Trophoblast cell (in vitro differentiated cells and primary cell): ENCODE results near the gene CLIC3.

ENCODE experiments used
- DNase-seq, 2 donors: peaks; one replicate each; pipeline ENCODE4 v3.0.0-alpha.2; 2016
- H2AFZ ChIP-seq: 2 replicates; pipeline ENCODE4 v1.6.1; 2013; ENCODE audit warnings: low read length, moderate library complexity, mild to moderate bottlenecking; ENCODE audit not compliant: insufficient read depth, poor library complexity
- H2AK5ac ChIP-seq: 2 replicates; pipeline ENCODE4 v1.6.1; 2013; ENCODE audit warnings: mild to moderate bottlenecking, low read length
- H2BK120ac ChIP-seq: 2 replicates; pipeline ENCODE4 v1.6.1; 2013; ENCODE audit warnings: low read length, mild to moderate bottlenecking, moderate library complexity; ENCODE audit not compliant: insufficient read depth, poor library complexity
- H2BK12ac ChIP-seq: 2 replicates; pipeline ENCODE4 v1.6.1; 2013; ENCODE audit warnings: mild to moderate bottlenecking, low read length, moderate library complexity
- H2BK5ac ChIP-seq: 2 replicates; pipeline ENCODE4 v1.6.1; 2013; ENCODE audit warnings: low read length, low read depth, moderate library complexity, mild to moderate bottlenecking; ENCODE audit not compliant: poor library complexity
- H3K14ac ChIP-seq: 2 replicates; pipeline ENCODE4 v1.6.1; 2013; ENCODE audit warnings: mild to moderate bottlenecking, low read length
- H3K18ac ChIP-seq: 2 replicates; pipeline ENCODE4 v1.6.1; 2013; ENCODE audit warnings: mild to moderate bottlenecking, low read length
- H3K23ac ChIP-seq: 2 replicates; pipeline ENCODE4 v1.6.1; 2013; ENCODE audit warnings: low read length
- H3K27ac ChIP-seq: 2 replicates; pipeline ENCODE4 v1.5.1; 2013; ENCODE audit warnings: low read depth, mild to moderate bottlenecking, inconsistent platforms, low read length, moderate library complexity
- H3K27me3 ChIP-seq: 2 replicates; pipeline ENCODE4 v1.6.1; 2013; ENCODE audit warnings: inconsistent platforms, mild to moderate bottlenecking, low read length, moderate library complexity; ENCODE audit not compliant: insufficient read depth
- H3K36me3 ChIP-seq, 2 experiments: 1 replicate in 1 of 2; 2 replicates in 1 of 2; pipeline ENCODE4 v1.6.1; 2013; ENCODE audit warnings: low read length in 2 of 2, mild to moderate bottlenecking in 2 of 2, moderate library complexity in 1 of 2; ENCODE audit not compliant: insufficient read depth in 2 of 2, control insufficient read depth in 1 of 2
- H3K4ac ChIP-seq: 2 replicates; pipeline ENCODE4 v1.6.1; 2013; ENCODE audit warnings: low read depth, mild to moderate bottlenecking, low read length, moderate library complexity
- H3K4me1 ChIP-seq, 2 experiments: 1 replicate in 1 of 2; 2 replicates in 1 of 2; pipeline ENCODE4 v1.6.1; 2013; ENCODE audit warnings: low read length in 2 of 2, mild to moderate bottlenecking in 2 of 2, moderate library complexity in 1 of 2; ENCODE audit not compliant: insufficient read depth in 2 of 2, control insufficient read depth in 1 of 2
- H3K4me2 ChIP-seq: 2 replicates; pipeline ENCODE4 v1.6.1; 2013; ENCODE audit warnings: inconsistent platforms, mild to moderate bottlenecking, low read length, moderate library complexity
- H3K4me3 ChIP-seq: 2 replicates; pipeline ENCODE4 v1.5.1; 2013; ENCODE audit warnings: mild to moderate bottlenecking, low read depth, low read length, inconsistent platforms
- H3K79me1 ChIP-seq: one replicate; pipeline ENCODE4 v1.6.1; 2013; ENCODE audit warnings: low read length
- H3K79me2 ChIP-seq: 2 replicates; pipeline ENCODE4 v1.6.1; 2013; ENCODE audit warnings: low read length, mild to moderate bottlenecking; ENCODE audit not compliant: control insufficient read depth, insufficient read depth, poor library complexity
- H3K9ac ChIP-seq: 2 replicates; pipeline ENCODE4 v1.6.1; 2013; ENCODE audit warnings: mild to moderate bottlenecking, low read length
- H3K9me3 ChIP-seq: 2 replicates; pipeline ENCODE4 v1.6.1; 2013; ENCODE audit warnings: low read depth, mild to moderate bottlenecking, control low read depth, inconsistent platforms, low read length; ENCODE audit not compliant: insufficient read depth
- H4K12ac ChIP-seq: 2 replicates; pipeline ENCODE4 v1.6.1; 2013; ENCODE audit warnings: low read depth, mild to moderate bottlenecking, low read length, moderate library complexity
- H4K8ac ChIP-seq: 2 replicates; pipeline ENCODE4 v1.6.1; 2013; ENCODE audit warnings: low read depth, mild to moderate bottlenecking, low read length, moderate library complexity
- H4K91ac ChIP-seq: one replicate; pipeline ENCODE4 v1.6.1; 2013; ENCODE audit warnings: low read depth, mild to moderate bottlenecking, low read length, moderate library complexity
- WGBS: extraction: QIAGEN DNeasy Blood & Tissue Kit; methylation state at CpG from one replicate; pipeline ENCODE4 v1.1.7; 2013; ENCODE audit warnings: missing lambda C conversion rate; ENCODE audit not compliant: insufficient read length, insufficient coverage; ENCODE audit errors: extremely low coverage; 5-methylcytosine and 5-hydroxymethylcytosine counted together

CLIC3 gene

GRCh38 chr9:137026828-137027227 is 30.5 kb upstream of the CLIC3 start:
- peaks cover 9% of the 10 kb centered on the region for H3K27me3 ChIP-seq
- DNase-seq = no peak
- no peak overlapping the region for H3K27ac ChIP-seq
- no peak overlapping the region for H3K18ac ChIP-seq
- no peak overlapping the region for H2BK120ac ChIP-seq
- no peak overlapping the region for H4K8ac ChIP-seq
- no peak overlapping the region for H3K4me3 ChIP-seq
- H2BK12ac ChIP-seq = no peak overlapping the region
- no peaks in the 10 kb centered on the region for H3K79me2 ChIP-seq
- H3K4me1 ChIP-seq = peaks cover 6 to 8% of the 10 kb centered on the region in 2 experiments
- H3K36me3 ChIP-seq = no peaks in the 10 kb centered on the region
- H3K79me1 ChIP-seq = no peaks in the 10 kb centered on the region
- no peak overlapping the region for H4K12ac ChIP-seq
- no peak overlapping the region for H3K14ac ChIP-seq
- no peak overlapping the region for H3K9ac ChIP-seq
- H3K4ac ChIP-seq = no peak overlapping the region
- no peak overlapping the region for H2AK5ac ChIP-seq
- peaks cover 5% of the 10 kb centered on the region for H3K9me3 ChIP-seq
- no peak overlapping the region for H3K4me2 ChIP-seq
- H2BK5ac ChIP-seq = no peak overlapping the region
- H3K23ac ChIP-seq = no peak overlapping the region
- H2AFZ ChIP-seq = no peak overlapping the region
- no peak overlapping the region for H4K91ac ChIP-seq
- WGBS = no CpG with 5 or more reads among the region's 4 CpGs

GRCh38 chr9:137026384-137026783 is 30.0 kb upstream of the CLIC3 start:
- Histone ChIP-seq H3K4me2 (no peak overlapping the region), H3K9me3 (peaks cover 5% of the 10 kb centered on the region), H3K4me3 (no peak overlapping the region), H3K4me1 (peaks cover 6 to 8% of the 10 kb centered on the region in 2 experiments), H4K91ac (no peak overlapping the region), H2BK120ac (no peak overlapping the region), H3K79me2 (no peaks in the 10 kb centered on the region), H2BK5ac (no peak overlapping the region), H3K18ac (no peak overlapping the region), H2AFZ (no peak overlapping the region), H4K12ac (no peak overlapping the region), H3K27ac (no peak overlapping the region), H3K79me1 (no peaks in the 10 kb centered on the region), H3K4ac (no peak overlapping the region), H3K9ac (no peak overlapping the region), H3K14ac (no peak overlapping the region), H3K27me3 (peaks cover 9% of the 10 kb centered on the region), H2BK12ac (no peak overlapping the region), H4K8ac (no peak overlapping the region), H3K23ac (no peak overlapping the region), H3K36me3 (no peaks in the 10 kb centered on the region), H2AK5ac (no peak overlapping the region)
- DNase-seq = no peak
- WGBS = no CpG with 5 or more reads among the region's 2 CpGs

- peaks cover 9% of the 10 kb centered on the region for H3K27me3 ChIP-seq
- H4K91ac ChIP-seq = no peak overlapping the region
- no peak overlapping the region for H3K4me3 ChIP-seq
- no peak overlapping the region for H2AFZ ChIP-seq
- H2AK5ac ChIP-seq = no peak overlapping the region
- WGBS = no CpG with 5 or more reads among the region's 21 CpGs
- peaks cover 6 to 8% of the 10 kb centered on the region in 2 experiments for H3K4me1 ChIP-seq
- no peaks in the 10 kb centered on the region for H3K79me2 ChIP-seq
- H3K9ac ChIP-seq = no peak overlapping the region
- H3K23ac ChIP-seq = no peak overlapping the region
- H3K4me2 ChIP-seq = no peak overlapping the region
- no peaks in the 10 kb centered on the region for H3K36me3 ChIP-seq
- H3K9me3 ChIP-seq = peaks cover 7% of the 10 kb centered on the region
- H3K27ac ChIP-seq = no peak overlapping the region
- H3K14ac ChIP-seq = no peak overlapping the region
- no peaks in the 10 kb centered on the region for H3K79me1 ChIP-seq
- H2BK5ac ChIP-seq = no peak overlapping the region
- H2BK12ac ChIP-seq = no peak overlapping the region
- H4K8ac ChIP-seq = no peak overlapping the region
- no peak overlapping the region for H4K12ac ChIP-seq
- no peak overlapping the region for H3K4ac ChIP-seq
- no peak overlapping the region for H2BK120ac ChIP-seq
- H3K18ac ChIP-seq = no peak overlapping the region
- no peak for DNase-seq
Observed at GRCh38 chr9:137025517-137025966, 29.2 kb upstream of the CLIC3 start.

- Histone ChIP-seq H3K27me3 (peaks cover 9% of the 10 kb centered on the region), H3K36me3 (no peaks in the 10 kb centered on the region), H3K4ac (no peak overlapping the region), H2AFZ (no peak overlapping the region), H2BK12ac (no peak overlapping the region), H4K12ac (no peak overlapping the region), H2BK120ac (no peak overlapping the region), H3K14ac (no peak overlapping the region), H3K79me2 (no peaks in the 10 kb centered on the region), H2AK5ac (no peak overlapping the region), H3K4me2 (no peak overlapping the region), H2BK5ac (no peak overlapping the region), H4K91ac (no peak overlapping the region), H3K4me3 (no peak overlapping the region), H3K27ac (no peak overlapping the region), H3K4me1 (peaks cover 2 to 6% of the 10 kb centered on the region in 2 experiments), H3K23ac (no peak overlapping the region), H3K9ac (no peak overlapping the region), H4K8ac (no peak overlapping the region), H3K79me1 (no peaks in the 10 kb centered on the region), H3K18ac (no peak overlapping the region), H3K9me3 (peaks cover 7% of the 10 kb centered on the region)
- no peak for DNase-seq
- no CpG with 5 or more reads among the region's 15 CpGs for WGBS
Observed at GRCh38 chr9:137023583-137023991, 27.2 kb upstream of the CLIC3 start.
